Smooth muscle cell (in vitro differentiated cells): ENCODE results near the gene ZNF428. TPM values are rescaled to one million over a fixed set of nuclear protein-coding genes. Genes with fewer than 3 reads are reported as not detected.
"Not testable (repeated sequence)": the region's sequence is repeated elsewhere in the genome, so short reads cannot be mapped to it uniquely, and the experiment has no call there.

Experiments used
- DNase-seq: peaks from one replicate; lab custom pipeline; 2025; ENCODE audit not compliant: unreplicated experiment; lab: John Stamatoyannopoulos, UW
- H2AFZ ChIP-seq: fragments of 200-600 bp; sonication (generic); 2 replicates; pipeline ENCODE4 v1.6.0; 2016; ENCODE audit warnings: antibody characterized with exemption, low read depth, mild to moderate bottlenecking
- H3F3A ChIP-seq: fragments of 200-600 bp; sonication (generic); 2 replicates; pipeline ENCODE4 v1.6.0; 2017; ENCODE audit warnings: antibody characterized with exemption, low read depth
- H3K27ac ChIP-seq: fragments of 200-600 bp; sonication (generic); 2 replicates; pipeline ENCODE4 v1.5.1; 2016; ENCODE audit warnings: low read depth, mild to moderate bottlenecking
- H3K27me3 ChIP-seq: fragments of 200-600 bp; sonication (generic); 2 replicates; pipeline ENCODE4 v1.6.1; 2016; ENCODE audit warnings: low read depth, mild to moderate bottlenecking
- H3K36me3 ChIP-seq: fragments of 200-600 bp; sonication (generic); 2 replicates; pipeline ENCODE4 v1.5.1; 2016; ENCODE audit warnings: low read depth
- H3K4me1 ChIP-seq: fragments of 200-600 bp; sonication (generic); 2 replicates; pipeline ENCODE4 v1.5.1; 2016; ENCODE audit warnings: low read depth
- H3K4me2 ChIP-seq: fragments of 200-600 bp; sonication (generic); 2 replicates; pipeline ENCODE4 v1.6.0; 2016; ENCODE audit warnings: mild to moderate bottlenecking
- H3K4me3 ChIP-seq: fragments of 200-600 bp; sonication (generic); 2 replicates; pipeline ENCODE4 v1.5.1; 2016; ENCODE audit warnings: mild to moderate bottlenecking
- H3K79me2 ChIP-seq: fragments of 200-600 bp; sonication (generic); 2 replicates; pipeline ENCODE4 v1.6.0; 2016; ENCODE audit warnings: low read depth, mild to moderate bottlenecking
- H3K9ac ChIP-seq: fragments of 200-600 bp; sonication (generic); 2 replicates; pipeline ENCODE4 v1.6.0; 2016; ENCODE audit warnings: low read depth
- H3K9me3 ChIP-seq: fragments of 200-600 bp; sonication (generic); replicated peaks from 2 replicates; pipeline ENCODE4 v1.5.1; 2016; ENCODE audit warnings: low read depth
- H4K20me1 ChIP-seq: fragments of 200-600 bp; sonication (generic); 2 replicates; pipeline ENCODE4 v1.6.0; 2016; ENCODE audit warnings: low read depth
- CTCF ChIP-seq: fragments of 200-600 bp; sonication (generic); IDR thresholded peaks from 2 replicates; pipeline ENCODE4 v1.5.1; 2017; ENCODE audit warnings: borderline replicate concordance, mild to moderate bottlenecking, antibody characterized with exemption; ENCODE audit not compliant: insufficient read depth, poor library complexity, severe bottlenecking
- WGBS: methylation state at CpG from one replicate; pipeline ENCODE4 v1.1.7; 2016; ENCODE audit warnings: low lambda C conversion rate; 5-methylcytosine and 5-hydroxymethylcytosine counted together
- polyA plus RNA-seq: library from polyadenylated mRNA; unstranded; fragments of >200 nt; fragmentation: Nextera tagmentation; extraction: Ambion mirVana; gene quantifications from 2 replicates; pipeline ENCODE4 v1.2.1, GENCODE V29; 2016
- total RNA-seq: library from RNA; depleted of rRNA; stranded (reverse); fragments of >200 nt; gene quantifications from 2 replicates; pipeline ENCODE4 v1.2.3, GENCODE V29; 2014

The ZNF428 gene
- total and polyA plus RNA-seq, 2 experiments from 2014 or later, result 20.3 to 63.1 TPM

- H3K9ac ChIP-seq, result no peak overlapping the region
- no peaks in the 10 kb centered on the region for H3K9me3 ChIP-seq
- H2AFZ ChIP-seq, result no peak overlapping the region
- no peak overlapping the region for H3K27ac ChIP-seq
- peaks cover 46% of the 10 kb centered on the region for H3K79me2 ChIP-seq
- no peak for TF ChIP-seq CTCF
- WGBS, result 97% methylated on average over 51 of the region's 63 CpGs
- peaks cover 55% of the 10 kb centered on the region for H4K20me1 ChIP-seq
- H3K4me2 ChIP-seq, result no peak overlapping the region
- H3K4me1 ChIP-seq, result peaks cover 4% of the 10 kb centered on the region
- H3K36me3 ChIP-seq, result no peaks in the 10 kb centered on the region
- no peaks in the 10 kb centered on the region for H3K27me3 ChIP-seq
- no peak for DNase-seq
- H3F3A ChIP-seq, result no peaks in the 10 kb centered on the region
- H3K4me3 ChIP-seq, result no peak overlapping the region
Observed at GRCh38 chr19:43591904-43592772, 27.3 kb downstream of the ZNF428 start.

GRCh38 chr19:43589678-43590077, 29.8 kb downstream of the ZNF428 start:
- Histone ChIP-seq H3F3A (no peaks in the 10 kb centered on the region), H4K20me1 (peaks cover 53% of the 10 kb centered on the region), H2AFZ (no peak overlapping the region), H3K36me3 (no peaks in the 10 kb centered on the region), H3K79me2 (peaks cover 40% of the 10 kb centered on the region), H3K27me3 (no peaks in the 10 kb centered on the region), H3K27ac (no peak overlapping the region), H3K4me3 (no peak overlapping the region), H3K9me3 (no peaks in the 10 kb centered on the region), H3K4me1 (no peaks in the 10 kb centered on the region), H3K9ac (no peak overlapping the region), H3K4me2 (no peak overlapping the region)
- WGBS, result 97% methylated on average over 6 of the region's 6 CpGs
- no peak for DNase-seq
- TF ChIP-seq CTCF, result no peak

GRCh38 chr19:43589277-43589676, 30.2 kb downstream of the ZNF428 start:
- DNase-seq, result no peak
- no peak overlapping the region for H3K9ac ChIP-seq
- H3K79me2 ChIP-seq, result peaks cover 36% of the 10 kb centered on the region
- no peaks in the 10 kb centered on the region for H3K4me1 ChIP-seq
- no peaks in the 10 kb centered on the region for H3F3A ChIP-seq
- TF ChIP-seq CTCF, result no peak
- peaks cover 49% of the 10 kb centered on the region for H4K20me1 ChIP-seq
- no peaks in the 10 kb centered on the region for H3K9me3 ChIP-seq
- H2AFZ ChIP-seq, result no peak overlapping the region
- H3K4me3 ChIP-seq, result no peak overlapping the region
- no peak overlapping the region for H3K4me2 ChIP-seq
- no peaks in the 10 kb centered on the region for H3K27me3 ChIP-seq
- no peaks in the 10 kb centered on the region for H3K36me3 ChIP-seq
- no peak overlapping the region for H3K27ac ChIP-seq
- WGBS, result 95% methylated on average over 5 of the region's 5 CpGs

GRCh38 chr19:43587029-43587428, 32.4 kb downstream of the ZNF428 start:
- H3K27ac ChIP-seq, H2AFZ ChIP-seq, H3K9ac ChIP-seq, DNase-seq, H3K36me3 ChIP-seq, H3K9me3 ChIP-seq, H3K4me3 ChIP-seq, H3K4me1 ChIP-seq, H3K27me3 ChIP-seq, H3K4me2 ChIP-seq, H3F3A ChIP-seq: not testable (repeated sequence)
- 97% methylated on average over 3 of the region's 3 CpGs for WGBS
- Histone ChIP-seq H3K79me2 (peaks cover 16% of the 10 kb centered on the region), H4K20me1 (peaks cover 31% of the 10 kb centered on the region)
